ENCODE data around the gene CHEK1. TPM values are rescaled to one million over a fixed set of nuclear protein-coding genes. Genes with fewer than 3 reads are reported as not detected.
"Not testable (repeated sequence)": the region's sequence is repeated elsewhere in the genome, so short reads cannot be mapped to it uniquely, and the experiment has no call there.

The CHEK1 gene
- total RNA-seq, 1 experiment from 2014 or later = 17.9 TPM

GRCh38 chr11:125685228-125685627 lies 60.3 kb downstream of the CHEK1 start:
- no peak for DNase-seq (ENCODE audit: low read depth)
- in situ Hi-C loops (cut with HindIII; ENCODE audit: low pct_unique_long_range_greater_than_20kb, low sequenced_read_pairs) = no loop called here

GRCh38 chr11:125688066-125688465 lies 63.1 kb downstream of the CHEK1 start:
- in situ Hi-C loops (cut with HindIII; ENCODE audit: low pct_unique_long_range_greater_than_20kb, low sequenced_read_pairs) = no loop called here
- DNase-seq (ENCODE audit: low read depth) = no peak

GRCh38 chr11:125688632-125689031 lies 63.7 kb downstream of the CHEK1 start:
- DNase-seq (ENCODE audit: low read depth) = no peak
- in situ Hi-C loops (cut with HindIII; ENCODE audit: low pct_unique_long_range_greater_than_20kb, low sequenced_read_pairs) = no loop called here

- in situ Hi-C loops (cut with HindIII; ENCODE audit: low pct_unique_long_range_greater_than_20kb, low sequenced_read_pairs) = no loop called here
- no peak for DNase-seq (ENCODE audit: low read depth)
These were observed 64.4 kb downstream of the CHEK1 start for GRCh38 chr11:125689274-125689859.

- in situ Hi-C loops (cut with HindIII; ENCODE audit: low pct_unique_long_range_greater_than_20kb, low sequenced_read_pairs) = no loop called here
- no peak for DNase-seq (ENCODE audit: low read depth)
These were observed 65.0 kb downstream of the CHEK1 start for GRCh38 chr11:125690006-125690405.

- no peak for DNase-seq (ENCODE audit: low read depth)
- in situ Hi-C loops (cut with HindIII; ENCODE audit: low pct_unique_long_range_greater_than_20kb, low sequenced_read_pairs) = no loop called here
These were observed 67.9 kb downstream of the CHEK1 start for GRCh38 chr11:125692887-125693286.

GRCh38 chr11:125694951-125695350 lies 70.0 kb downstream of the CHEK1 start:
- in situ Hi-C loops (cut with HindIII; ENCODE audit: low pct_unique_long_range_greater_than_20kb, low sequenced_read_pairs) = no loop called here
- no peak for DNase-seq (ENCODE audit: low read depth)

GRCh38 chr11:125701018-125701610 lies 76.2 kb downstream of the CHEK1 start:
- DNase-seq (ENCODE audit: low read depth) = no peak
- in situ Hi-C loops (cut with HindIII; ENCODE audit: low pct_unique_long_range_greater_than_20kb, low sequenced_read_pairs) = no loop called here

GRCh38 chr11:125701858-125702621 lies 77.1 kb downstream of the CHEK1 start:
- no peak for DNase-seq (ENCODE audit: low read depth)
- in situ Hi-C loops (cut with HindIII; ENCODE audit: low pct_unique_long_range_greater_than_20kb, low sequenced_read_pairs) = no loop called here

GRCh38 chr11:125704686-125705085 lies 79.7 kb downstream of the CHEK1 start:
- in situ Hi-C loops (cut with HindIII; ENCODE audit: low pct_unique_long_range_greater_than_20kb, low sequenced_read_pairs) = not testable (repeated sequence)

GRCh38 chr11:125720781-125721180 lies 95.8 kb downstream of the CHEK1 start:
- in situ Hi-C loops (cut with HindIII; ENCODE audit: low pct_unique_long_range_greater_than_20kb, low sequenced_read_pairs) = no loop called here
- DNase-seq (ENCODE audit: low read depth) = no peak

More at GRCh38 chr11:125704686-125705085, 79.7 kb downstream of the CHEK1 start:
- DNase-seq (ENCODE audit: low read depth) = not testable (repeated sequence)

GRCh38 chr11:125724125-125724524 lies 99.2 kb downstream of the CHEK1 start:
- in situ Hi-C loops (cut with HindIII; ENCODE audit: low pct_unique_long_range_greater_than_20kb, low sequenced_read_pairs) = no loop called here
- DNase-seq (ENCODE audit: low read depth) = no peak

Other genes with a start within 250 kb of the CHEK1 start
- gene FEZ1, start 128.9 kb upstream of the CHEK1 start, total RNA-seq (2014; rRNA removed; shearing (Covaris generic); ENCODE audit: low replicate concordance) = 9.4 and 21.6 TPM in 2 replicates
- gene EI24, start 55.7 kb upstream of the CHEK1 start, total RNA-seq (2014; rRNA removed; shearing (Covaris generic); ENCODE audit: low replicate concordance) = 9.1 and 12.4 TPM in 2 replicates
- gene STT3A, start 32.3 kb upstream of the CHEK1 start, total RNA-seq (2014; rRNA removed; shearing (Covaris generic); ENCODE audit: low replicate concordance) = 34.1 and 52.5 TPM in 2 replicates
- gene ACRV1, start 55.7 kb downstream of the CHEK1 start, total RNA-seq (2014; rRNA removed; shearing (Covaris generic); ENCODE audit: low replicate concordance) = not detected in 2 replicates
- not detected in 2 replicates for gene PATE1, start 121.1 kb downstream of the CHEK1 start, total RNA-seq (2014; rRNA removed; shearing (Covaris generic); ENCODE audit: low replicate concordance)
- not detected in 2 replicates for gene PATE2, start 153.7 kb downstream of the CHEK1 start, total RNA-seq (2014; rRNA removed; shearing (Covaris generic); ENCODE audit: low replicate concordance)
- gene PATE3, start 163.0 kb downstream of the CHEK1 start, total RNA-seq (2014; rRNA removed; shearing (Covaris generic); ENCODE audit: low replicate concordance) = not detected in 2 replicates
- gene PATE4, start 208.2 kb downstream of the CHEK1 start, total RNA-seq (2014; rRNA removed; shearing (Covaris generic); ENCODE audit: low replicate concordance) = not detected in 2 replicates